Peyer's patch (tissue), 4 donors: ENCODE measurements around the gene PSMC3IP. TPM values are rescaled to one million over a fixed set of nuclear protein-coding genes. Genes with fewer than 3 reads are reported as not detected.

Experiments
- DNase-seq, 3 donors: peaks; one replicate each; pipeline ENCODE4 v3.0.0-alpha.2; 2017 to 2019
- H3K27ac ChIP-seq, 4 donors: fragments of 200-600 bp; sonication (generic); one replicate each; pipeline ENCODE4 v1.5.1; 2016 to 2019
- H3K27me3 ChIP-seq, 2 donors: fragments of 200-600 bp; sonication (generic); one replicate each; pipeline ENCODE4 v1.5.1; 2019
- H3K36me3 ChIP-seq, 3 donors: fragments of 200-600 bp; sonication (generic); one replicate each; pipeline ENCODE4 v1.5.1; 2016 to 2019
- H3K4me1 ChIP-seq, 4 donors: fragments of 200-600 bp; sonication (generic); one replicate each; pipeline ENCODE4 v1.5.1; 2016 to 2019
- H3K4me3 ChIP-seq, 4 donors: fragments of 200-600 bp; sonication (generic); 1 replicate in 3 of 4; 2 replicates in 1 of 4; pipeline ENCODE4 v1.5.1; 2016 to 2019; ENCODE audit warnings: mild to moderate bottlenecking in 1 of 4
- H3K9me3 ChIP-seq, 4 donors: fragments of 200-600 bp; sonication (generic); one replicate each; pipeline ENCODE4 v1.5.1; 2016 to 2019; ENCODE audit warnings: mild to moderate bottlenecking in 1 of 4
- CTCF ChIP-seq, 6 experiments: fragments of 450-650 bp in 4 of 6; fragments of 200-600 bp in 2 of 6; sonication (generic) in 1 of 6; IDR thresholded peaks; one replicate each; pipeline ENCODE4 v1.5.1; 2017 to 2019; ENCODE audit warnings: antibody characterized with exemption in 6 of 6, mild to moderate bottlenecking in 3 of 6, moderate library complexity in 1 of 6
- POLR2A ChIP-seq, 2 donors: fragments of 450-650 bp; IDR thresholded peaks; one replicate each; pipeline ENCODE4 v1.5.1; 2017; ENCODE audit warnings: antibody characterized with exemption in 2 of 2, mild to moderate bottlenecking in 2 of 2, moderate library complexity in 2 of 2
- total RNA-seq, 4 donors: library from RNA; depleted of rRNA; stranded (reverse); fragments of >200 nt; gene quantifications; one replicate each; pipeline ENCODE4 v1.1.0, GENCODE V29; 2016

Gene PSMC3IP
- total RNA-seq, 4 donors from 2014 or later, result 1.2 to 1.5 TPM; not detected in 2

GRCh38 chr17:42608305-42609181 lies 31.0 kb upstream of the PSMC3IP start:
- TF ChIP-seq POLR2A (IDR thresholded peaks at IDR 0.05) (no peak), CTCF (IDR thresholded peaks at IDR 0.05) (peak in 1 of 6 experiments; percentile 20)
- Histone ChIP-seq H3K36me3 (peaks cover 0 to 11% (median 0%) of the 10 kb centered on the region in 3 donors), H3K9me3 (no peaks in the 10 kb centered on the region), H3K4me1 (peaks cover 0 to 32% (median 12%) of the 10 kb centered on the region in 4 donors), H3K4me3 (peak overlapping the region; percentile 77 to 95 (median 93)), H3K27ac (peak overlapping the region; percentile 88 to 98 (median 92)), H3K27me3 (no peaks in the 10 kb centered on the region)
- DNase-seq, result peak in 2 of 3 donors; percentile 20 to 49

GRCh38 chr17:42607769-42608168 lies 30.2 kb upstream of the PSMC3IP start:
- DNase-seq, result no peak
- H3K27ac ChIP-seq, result no peak overlapping the region
- H3K9me3 ChIP-seq, result no peaks in the 10 kb centered on the region
- H3K4me3 ChIP-seq, result peak overlapping the region in 3 of 4 donors; percentile 77 to 95 (median 92)
- peaks cover 0 to 3% (median 0%) of the 10 kb centered on the region in 3 donors for H3K36me3 ChIP-seq
- H3K4me1 ChIP-seq, result peaks cover 0 to 32% (median 12%) of the 10 kb centered on the region in 4 donors
- no peak for TF ChIP-seq CTCF (IDR thresholded peaks at IDR 0.05)
- TF ChIP-seq POLR2A (IDR thresholded peaks at IDR 0.05), result no peak
- no peaks in the 10 kb centered on the region for H3K27me3 ChIP-seq

GRCh38 chr17:42603318-42603717 lies 25.8 kb upstream of the PSMC3IP start:
- TF ChIP-seq POLR2A (IDR thresholded peaks at IDR 0.05) (no peak), CTCF (IDR thresholded peaks at IDR 0.05) (no peak)
- Histone ChIP-seq H3K36me3 (peaks cover 0 to 4% (median 0%) of the 10 kb centered on the region in 3 donors), H3K9me3 (no peaks in the 10 kb centered on the region), H3K27me3 (no peaks in the 10 kb centered on the region), H3K27ac (no peak overlapping the region), H3K4me1 (peaks cover 0 to 31% (median 12%) of the 10 kb centered on the region in 4 donors), H3K4me3 (no peak overlapping the region)
- DNase-seq, result no peak

- H3K4me1 ChIP-seq, result peaks cover 0 to 5% (median 0%) of the 10 kb centered on the region in 4 donors
- TF ChIP-seq POLR2A (IDR thresholded peaks at IDR 0.05) (no peak), CTCF (IDR thresholded peaks at IDR 0.05) (no peak)
- no peak overlapping the region for H3K27ac ChIP-seq
- DNase-seq, result no peak
- no peaks in the 10 kb centered on the region for H3K9me3 ChIP-seq
- no peaks in the 10 kb centered on the region for H3K27me3 ChIP-seq
- H3K36me3 ChIP-seq, result peaks cover 0 to 9% (median 0%) of the 10 kb centered on the region in 3 donors
- no peak overlapping the region for H3K4me3 ChIP-seq
Measured at GRCh38 chr17:42598905-42599304, 21.4 kb upstream of the PSMC3IP start.

- H3K27ac ChIP-seq, result no peak overlapping the region
- no peak overlapping the region for H3K4me3 ChIP-seq
- H3K27me3 ChIP-seq, result no peaks in the 10 kb centered on the region
- H3K9me3 ChIP-seq, result no peaks in the 10 kb centered on the region
- DNase-seq, result no peak
- TF ChIP-seq POLR2A (IDR thresholded peaks at IDR 0.05), result no peak
- H3K4me1 ChIP-seq, result peaks cover 0 to 5% (median 0%) of the 10 kb centered on the region in 4 donors
- H3K36me3 ChIP-seq, result peaks cover 0 to 19% (median 0%) of the 10 kb centered on the region in 3 donors
Measured at GRCh38 chr17:42596386-42596785, 18.9 kb upstream of the PSMC3IP start.

GRCh38 chr17:42591411-42591810 lies 13.9 kb upstream of the PSMC3IP start:
- peaks cover 0 to 62% (median 0%) of the 10 kb centered on the region in 3 donors for H3K36me3 ChIP-seq

More at GRCh38 chr17:42591411-42591810, 13.9 kb upstream of the PSMC3IP start:
- Histone ChIP-seq H3K9me3 (no peaks in the 10 kb centered on the region), H3K4me1 (peaks cover 0 to 8% (median 0%) of the 10 kb centered on the region in 4 donors), H3K4me3 (no peak overlapping the region), H3K27ac (no peak overlapping the region), H3K27me3 (no peaks in the 10 kb centered on the region)
- TF ChIP-seq POLR2A (IDR thresholded peaks at IDR 0.05), result no peak
- no peak for TF ChIP-seq CTCF (IDR thresholded peaks at IDR 0.05)
- DNase-seq, result no peak
